Activated T-cell treated with anti-CD3 and anti-CD28 coated beads for 4 hours (primary cell): ENCODE data around the gene LIX1L.
A peak's percentile ranks its signal among the peaks of the same experiment; 100 is the strongest.

Experiments used
- DNase-seq: peaks from one replicate; pipeline ENCODE4 v3.0.0-alpha.2; 2020

Gene LIX1L

DNA sequence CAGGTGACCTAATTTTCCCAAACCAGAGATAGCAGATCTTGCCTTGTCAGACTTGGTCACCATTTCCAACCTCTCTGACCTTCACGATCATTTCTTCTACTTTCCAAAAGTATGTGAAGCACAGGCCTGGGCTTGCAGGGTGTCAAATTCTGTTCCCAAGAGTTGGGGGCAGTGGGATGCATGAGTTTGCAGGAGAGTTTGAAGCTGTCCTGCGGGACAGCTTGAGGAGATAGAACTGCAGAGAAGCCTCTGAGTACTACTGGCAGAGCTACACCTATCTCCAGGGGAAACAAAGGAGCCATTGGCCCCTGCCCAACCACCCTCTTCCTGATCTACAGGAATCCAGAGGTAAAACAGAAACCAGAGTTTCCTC is 27.3 kb upstream of the LIX1L start:
- no peak for DNase-seq

DNA sequence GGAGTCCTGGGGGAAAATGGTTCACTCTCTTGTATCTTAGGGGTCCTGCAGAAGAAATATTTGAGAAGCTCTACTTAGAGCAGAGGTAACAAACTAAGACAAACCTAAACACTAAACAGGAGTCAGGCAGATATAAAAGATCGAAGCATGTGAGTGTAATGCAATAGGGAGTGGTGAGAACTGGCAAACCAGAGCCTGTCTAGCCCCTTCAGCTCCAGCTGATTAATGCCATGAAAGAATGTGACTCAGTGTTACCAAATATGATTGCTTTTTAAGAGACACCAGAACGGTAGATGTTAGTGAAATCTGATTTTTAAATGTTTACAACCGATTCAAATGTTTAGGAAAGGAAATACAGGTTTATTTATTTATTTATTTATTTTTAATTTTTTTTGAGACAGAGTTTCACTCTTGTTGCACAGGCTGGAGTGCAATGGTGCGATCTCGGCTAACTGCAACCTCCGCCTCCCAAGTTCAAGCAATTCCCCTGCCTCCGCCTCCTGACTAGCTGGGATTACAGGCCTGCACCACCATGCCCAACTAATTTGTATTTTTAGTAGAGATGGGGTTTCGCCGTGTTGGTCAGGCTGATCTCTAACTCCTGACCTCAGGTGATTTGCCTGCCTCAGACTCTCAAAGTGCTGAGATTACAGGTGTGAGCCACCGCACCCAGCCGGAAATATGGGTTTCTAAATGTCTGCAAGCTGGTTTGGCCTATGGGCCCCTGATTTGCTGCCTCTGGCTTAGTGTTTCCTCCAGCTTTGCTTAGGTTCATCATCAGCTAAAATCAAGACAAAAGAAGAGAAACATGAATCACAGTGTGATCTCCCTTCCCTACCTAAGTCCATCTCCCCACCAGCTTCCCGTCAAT is 26.4 kb upstream of the LIX1L start:
- no peak for DNase-seq

DNA sequence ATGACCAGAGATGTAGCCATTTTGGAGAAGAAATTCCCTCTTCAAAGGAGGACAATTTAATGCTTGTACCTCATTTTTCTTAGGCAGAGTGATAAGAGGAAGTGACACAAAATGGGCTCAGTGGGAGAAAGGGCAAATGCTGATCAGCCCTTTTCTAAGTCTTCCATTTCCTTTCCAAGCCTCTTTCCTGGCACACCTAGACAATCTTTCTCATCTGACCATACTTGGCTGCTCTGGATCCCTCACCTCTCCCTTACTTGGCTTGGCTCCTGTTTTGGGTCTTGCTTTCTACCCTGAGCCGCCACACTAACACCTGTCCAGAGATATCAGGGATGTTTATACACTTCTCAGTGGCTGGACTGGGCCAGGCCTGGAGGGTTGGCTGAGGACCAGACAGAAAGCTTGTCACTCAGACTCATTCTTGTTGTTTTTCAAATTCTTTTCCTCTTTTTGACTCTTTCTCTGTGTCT is 25.4 kb upstream of the LIX1L start:
- DNase-seq = no peak

DNA sequence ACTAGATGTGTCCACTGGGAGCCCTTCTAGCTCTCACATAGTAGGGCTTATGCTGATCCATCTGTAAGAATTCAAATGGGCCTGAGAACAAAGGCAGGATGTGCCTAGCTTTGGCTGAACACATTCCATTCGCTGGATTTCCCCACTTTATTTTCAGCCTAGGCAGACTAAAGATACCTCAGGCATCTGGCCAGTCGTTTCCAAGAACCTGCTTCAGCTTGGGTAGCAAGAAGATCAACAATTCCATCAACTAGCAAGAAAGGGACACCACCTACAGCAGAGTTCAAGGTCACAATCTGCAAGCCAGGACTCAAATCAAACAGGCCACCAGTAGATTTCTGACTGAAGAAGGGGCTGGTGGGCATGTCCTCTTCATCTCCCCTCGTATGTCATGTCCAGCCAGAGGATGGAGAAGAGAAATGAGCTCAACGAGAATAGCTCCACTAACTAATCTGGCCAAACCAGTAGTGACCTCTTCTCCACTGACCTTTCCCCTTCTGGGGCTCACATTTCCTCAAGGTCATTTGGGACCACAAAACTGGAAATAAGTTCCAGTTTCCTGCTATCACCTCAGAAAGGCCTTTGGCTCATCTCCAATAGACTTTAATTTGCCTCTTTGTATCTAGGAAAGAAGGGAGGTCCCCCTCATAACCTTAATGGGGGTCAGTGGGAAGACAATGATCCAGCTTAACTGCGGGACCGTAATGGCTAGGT is 24.4 kb upstream of the LIX1L start:
- DNase-seq = no peak

DNA sequence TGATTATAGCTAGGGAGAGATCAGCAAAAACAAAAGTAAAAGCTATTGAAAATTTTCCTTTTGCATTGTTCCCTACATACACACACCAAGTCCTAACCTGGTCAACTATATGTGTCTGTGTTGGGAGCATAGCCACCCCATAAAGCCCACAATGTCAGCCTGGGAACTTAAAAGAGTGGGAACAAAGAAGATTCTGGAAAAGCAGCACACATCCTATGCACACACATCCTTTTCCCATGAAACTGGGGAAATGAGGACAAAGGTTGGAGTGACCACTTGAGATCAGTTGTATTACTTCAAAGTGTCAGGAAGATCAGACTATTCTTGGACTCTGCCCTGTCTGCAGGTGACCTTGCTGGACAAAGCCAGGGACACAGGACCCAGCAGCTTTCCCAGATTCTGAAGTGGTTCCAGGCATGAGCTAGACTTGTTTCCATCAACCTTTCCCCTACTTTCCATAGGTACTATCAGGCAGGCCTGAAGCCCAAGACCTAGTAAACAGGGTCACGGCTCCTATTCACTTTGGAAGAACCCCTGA is 22.7 kb upstream of the LIX1L start:
- DNase-seq = no peak

DNA sequence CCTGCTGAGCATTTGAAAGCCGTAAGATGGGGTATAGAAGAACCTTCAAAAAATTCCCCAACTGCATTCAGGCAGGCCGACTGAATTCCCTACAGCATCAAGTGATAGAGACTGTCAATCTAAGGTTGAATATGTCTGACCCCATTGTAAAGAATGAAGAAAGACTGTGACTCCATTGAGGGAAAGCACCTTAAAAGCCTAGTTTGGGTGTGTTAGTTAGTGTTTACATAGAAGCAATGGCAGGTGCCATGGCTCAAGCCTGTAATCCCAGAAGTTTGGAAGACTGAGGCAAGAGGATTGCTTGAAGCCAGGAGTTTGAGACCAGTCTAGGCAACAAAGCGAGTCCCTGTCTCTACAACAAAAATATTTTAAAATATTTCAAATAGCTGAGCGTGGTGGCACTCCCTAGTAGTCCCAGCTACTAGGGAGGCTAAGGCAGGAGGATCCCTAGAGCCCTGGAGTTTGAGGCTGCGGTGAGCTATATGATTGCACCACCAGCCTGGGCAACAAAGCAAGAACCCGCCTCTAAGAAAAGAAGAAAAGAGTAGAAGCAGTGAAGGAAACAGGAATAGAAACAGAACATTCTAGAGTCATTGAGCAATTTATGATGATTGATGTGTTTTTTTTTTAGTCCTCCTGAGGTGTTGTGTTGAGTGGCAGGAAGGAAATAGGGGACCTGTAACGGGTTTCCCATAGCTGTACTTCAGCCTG is 22.1 kb upstream of the LIX1L start:
- no peak for DNase-seq

DNA sequence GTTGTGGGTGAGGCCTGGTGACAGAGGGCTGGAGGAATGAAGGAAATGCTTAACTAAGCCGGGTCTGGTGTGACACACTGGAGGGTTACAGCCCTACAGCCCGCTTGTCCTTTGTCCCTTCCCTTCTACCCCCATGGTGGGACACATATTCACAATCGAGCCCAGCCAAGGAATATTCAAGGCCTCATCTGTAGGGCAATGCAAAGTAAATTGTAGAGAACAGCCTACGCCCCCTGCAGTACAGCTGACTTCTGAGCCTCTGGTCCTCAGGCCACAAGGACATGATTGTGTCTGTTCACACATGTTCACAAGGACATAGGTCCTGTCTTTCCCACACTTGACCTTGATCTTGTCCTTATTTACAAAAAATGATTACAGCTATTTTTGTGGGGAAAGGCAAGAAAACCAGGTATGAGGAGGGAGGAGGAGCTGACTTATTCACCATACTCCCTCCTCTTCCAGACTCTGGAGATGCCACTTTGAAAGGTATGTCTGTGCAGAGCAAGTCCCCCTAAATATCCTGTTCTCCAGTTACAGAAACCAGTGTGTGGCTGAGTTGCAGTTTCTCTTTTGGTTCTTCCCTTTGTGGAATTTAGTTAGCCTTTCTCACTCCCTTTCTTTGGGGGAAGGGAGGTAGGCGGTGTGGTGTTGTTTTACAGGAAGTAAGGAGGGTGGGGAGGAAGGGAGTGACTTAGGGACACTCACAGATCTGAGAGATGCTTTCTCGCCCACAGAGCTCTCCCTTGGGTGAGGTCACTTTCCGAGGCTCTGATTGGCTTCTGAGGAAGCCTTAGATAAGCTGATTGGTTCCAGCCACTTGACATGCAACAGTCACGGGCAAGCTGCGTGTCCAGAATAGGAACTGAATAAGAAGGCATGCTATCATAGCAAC is 21.3 kb upstream of the LIX1L start:
- peak; percentile 63 for DNase-seq

DNA sequence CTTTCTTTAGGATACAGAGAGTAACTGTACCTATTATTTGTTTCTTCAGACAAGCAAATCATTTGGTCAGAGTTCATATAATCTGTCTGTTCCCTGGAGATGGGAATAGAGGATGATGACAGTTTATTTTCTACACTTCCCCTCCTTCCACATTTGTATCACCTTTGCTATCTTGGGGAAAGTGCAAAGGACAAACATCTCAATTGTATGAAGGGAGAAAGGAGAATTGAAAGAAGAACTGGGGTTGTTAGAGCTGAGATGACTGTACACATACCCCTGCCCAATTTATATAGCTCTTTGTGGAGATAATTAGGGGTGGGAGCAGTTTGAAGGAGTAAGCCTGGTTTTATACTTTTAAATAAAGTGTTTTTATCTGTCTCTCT is 20.6 kb upstream of the LIX1L start:
- no peak for DNase-seq

DNA sequence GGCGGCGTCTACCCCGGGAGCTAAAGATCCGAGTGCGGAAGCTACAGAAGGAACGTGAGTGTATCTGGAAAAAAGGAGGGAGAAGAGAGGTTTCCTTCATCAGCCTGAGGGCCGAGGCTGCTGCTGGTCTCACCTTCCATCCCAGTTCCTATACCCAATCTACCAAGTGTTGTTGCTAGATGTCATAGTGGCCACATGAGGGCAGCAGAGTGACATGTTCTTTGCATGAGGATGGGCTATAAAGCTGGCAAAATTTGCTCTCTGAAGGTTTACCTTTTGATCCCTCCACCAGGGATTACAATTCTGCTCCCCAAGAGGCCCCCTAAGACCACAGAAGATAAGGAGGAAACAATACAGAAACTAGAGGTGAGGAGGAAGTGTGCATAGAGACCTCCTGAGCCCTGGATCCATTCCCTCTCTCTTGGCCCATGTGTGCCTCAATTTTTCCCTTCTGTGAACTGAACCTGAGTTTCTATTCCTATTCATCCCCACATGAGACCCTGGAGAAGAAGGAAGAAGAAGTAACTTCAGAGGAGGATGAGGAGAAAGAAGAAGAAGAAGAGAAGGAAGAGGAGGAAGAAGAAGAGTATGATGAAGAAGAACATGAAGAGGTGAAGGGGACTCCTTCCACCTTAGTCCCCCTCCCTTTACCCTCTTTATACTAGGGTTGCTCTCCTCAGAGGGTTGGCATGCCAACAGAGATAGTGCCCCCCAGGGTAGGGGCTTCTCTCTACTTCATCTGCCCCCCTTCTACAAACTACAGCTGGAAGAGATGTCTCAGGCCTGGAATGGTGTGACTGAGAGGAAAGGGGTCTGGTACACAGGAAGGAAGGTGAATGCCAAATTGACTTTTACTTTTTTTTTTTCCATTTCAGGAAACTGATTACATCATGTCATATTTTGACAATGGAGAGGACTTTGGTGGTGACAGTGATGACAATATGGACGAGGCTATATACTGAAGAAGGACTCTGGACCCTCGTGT is 20.0 kb upstream of the LIX1L start:
- peak; percentile 60 for DNase-seq

DNA sequence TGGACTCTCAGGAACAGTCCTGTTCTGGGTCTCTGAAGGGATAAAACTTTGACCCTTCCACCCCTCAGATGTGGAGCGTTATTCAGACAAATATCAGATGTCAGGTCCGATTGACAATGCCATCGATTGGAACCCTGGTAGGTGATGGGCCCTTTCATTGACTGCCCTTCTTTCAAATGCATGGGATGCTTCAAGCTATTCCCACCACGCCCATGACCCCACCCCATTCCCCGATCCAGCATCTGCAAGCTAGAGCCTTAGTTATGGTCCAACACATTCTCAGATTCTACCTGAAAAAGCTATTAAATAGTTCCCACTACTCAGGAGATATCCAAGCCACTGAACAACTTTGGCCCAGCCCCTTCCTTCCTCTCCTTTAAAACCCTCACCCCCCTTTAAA is 19.2 kb upstream of the LIX1L start:
- no peak for DNase-seq

DNA sequence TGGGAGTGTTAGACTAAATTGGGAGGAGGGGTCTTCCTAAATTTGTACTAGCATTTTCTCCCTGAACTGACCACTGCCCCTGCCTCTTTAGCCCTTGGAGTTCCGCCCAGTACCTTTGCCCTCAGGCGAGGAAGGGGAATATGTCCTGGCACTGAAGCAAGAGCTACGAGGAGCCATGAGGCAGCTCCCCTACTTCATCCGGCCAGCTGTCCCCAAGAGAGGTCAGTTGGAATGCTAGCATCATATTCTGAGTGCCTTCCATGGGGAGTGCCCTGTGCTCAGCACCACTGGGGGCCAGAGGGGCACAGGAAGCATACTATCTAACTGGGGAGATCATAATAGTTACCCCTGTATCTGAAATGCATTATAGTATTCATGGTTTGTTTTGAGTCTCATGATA is 17.4 kb upstream of the LIX1L start:
- DNase-seq = no peak

DNA sequence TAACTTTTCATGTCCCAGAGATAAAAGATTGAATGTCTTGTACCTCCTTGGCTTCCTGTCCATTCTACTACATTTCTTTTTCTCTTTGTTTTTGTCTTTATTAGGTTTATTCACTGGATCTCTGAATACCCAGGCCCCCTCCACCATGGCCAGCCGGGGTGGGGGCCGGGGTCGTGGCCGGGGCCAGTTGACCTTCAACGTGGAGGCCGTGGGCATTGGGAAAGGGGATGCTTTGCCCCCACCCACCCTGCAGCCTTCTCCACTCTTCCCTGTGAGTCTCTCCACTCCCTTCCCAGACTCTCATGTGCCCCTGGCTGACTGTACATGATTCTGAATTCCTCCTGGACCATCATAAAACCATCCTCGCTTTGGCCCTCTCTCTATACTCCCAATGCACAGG is 16.9 kb upstream of the LIX1L start:
- no peak for DNase-seq

DNA sequence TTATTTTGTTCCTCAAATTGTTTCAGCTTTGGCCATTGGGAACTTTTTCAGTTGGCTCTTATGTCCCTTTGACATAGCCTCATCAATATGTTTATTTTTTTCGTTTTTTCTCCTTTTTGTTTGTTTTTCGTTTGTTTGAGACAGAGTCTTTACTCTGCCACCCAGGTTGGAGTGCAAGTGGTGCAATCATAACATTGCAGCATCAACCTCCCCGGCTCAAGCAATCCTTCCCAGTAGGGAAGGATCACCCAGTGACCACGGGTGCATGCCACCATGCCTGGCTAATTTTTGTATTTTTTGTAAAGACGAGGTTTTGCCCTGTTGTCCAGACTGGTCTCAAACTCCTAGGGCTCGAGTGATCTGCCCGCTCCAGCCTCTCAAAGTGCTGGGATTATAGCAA is 14.8 kb upstream of the LIX1L start:
- no peak for DNase-seq

DNA sequence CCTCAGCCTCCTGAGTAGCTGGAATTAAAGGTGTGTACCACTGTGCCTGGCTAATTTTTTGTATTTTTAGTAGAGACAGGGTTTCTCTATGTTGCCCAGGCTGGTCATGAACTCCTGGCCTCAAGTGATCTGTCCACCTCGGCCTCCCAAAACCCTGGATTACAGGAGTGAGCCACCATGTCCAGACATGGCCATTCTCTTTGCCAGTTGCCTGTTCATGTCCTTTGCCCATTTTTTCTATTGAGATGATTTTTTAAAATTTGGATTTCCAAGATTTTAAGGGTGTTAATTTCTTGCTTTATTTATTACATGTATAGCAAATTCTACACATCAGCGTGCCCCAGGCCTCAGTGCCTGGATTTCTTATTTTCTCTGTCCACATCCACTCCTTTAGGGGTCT is 9.5 kb upstream of the LIX1L start:
- no peak for DNase-seq

DNA sequence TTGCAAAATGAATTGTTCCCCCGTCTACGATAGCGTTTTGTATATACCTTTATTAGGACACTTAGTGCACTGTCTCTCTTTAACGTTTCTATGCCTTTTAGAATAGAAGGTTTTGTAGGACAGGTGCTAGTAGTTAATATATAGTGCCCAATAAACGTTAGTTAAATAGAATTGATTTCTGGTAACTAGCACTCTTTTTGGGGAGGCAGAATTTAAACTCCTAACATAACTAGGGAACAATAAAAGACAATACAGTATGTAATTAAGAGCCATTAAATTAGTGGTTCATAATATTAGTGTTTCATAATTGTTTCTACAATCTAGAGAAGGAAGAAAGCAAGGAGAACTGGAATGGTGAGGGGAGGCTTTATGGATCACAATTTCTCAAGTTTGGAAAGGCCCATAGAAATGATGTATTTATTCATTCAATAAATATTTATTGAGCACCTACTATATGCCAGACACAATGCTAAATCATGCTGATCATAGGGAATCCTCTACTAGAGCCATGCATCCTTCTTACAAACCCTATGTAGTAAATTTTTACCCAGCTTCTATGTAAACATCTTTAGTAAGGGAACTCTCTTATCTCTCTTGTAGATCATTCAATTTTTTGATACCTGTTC is 7.4 kb upstream of the LIX1L start:
- no peak for DNase-seq

DNA sequence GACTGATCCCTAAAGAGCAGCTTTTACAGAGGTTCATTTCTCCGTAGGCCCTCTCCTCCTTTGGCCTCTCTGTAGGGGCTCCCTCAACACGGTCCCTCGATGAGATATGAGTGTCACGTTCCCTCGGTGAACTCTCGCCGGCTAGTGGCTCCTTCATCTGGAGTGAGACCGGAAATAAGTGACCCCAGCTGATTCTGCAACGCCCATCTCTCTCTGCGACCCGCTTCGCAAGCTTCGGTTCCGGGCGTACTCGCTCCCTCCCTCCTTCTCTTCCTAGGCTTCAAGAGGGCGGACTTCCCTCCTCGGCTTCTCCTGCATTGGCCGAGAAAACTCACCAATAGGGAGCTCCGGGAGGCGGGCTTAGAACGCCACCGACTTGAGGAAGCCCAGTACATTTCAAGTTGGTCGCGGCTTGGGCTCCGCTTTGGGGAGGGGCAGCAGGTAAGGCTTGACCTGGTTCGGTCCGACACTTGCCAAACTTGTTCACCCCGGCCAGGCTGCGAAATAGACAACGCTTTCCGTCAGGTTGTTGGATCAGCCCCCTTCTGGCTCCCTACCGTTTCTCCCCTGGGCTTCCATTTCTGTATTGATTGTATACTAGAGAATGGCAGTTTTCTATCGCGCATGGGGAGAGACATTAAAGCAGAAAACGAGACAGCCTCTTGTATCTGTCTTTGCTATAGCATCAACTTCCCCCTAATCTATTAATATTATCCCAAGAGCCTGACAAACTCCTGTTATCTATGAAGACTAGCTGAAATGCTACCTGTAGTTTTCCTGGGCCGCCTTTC is 6.7 kb upstream of the LIX1L start, which contains the start of the genes ANKRD34A and POLR3GL:
Gene ANKRD34A (minus strand): TSS at position 248 of the 791 bp plus-strand sequence. CDS start 2,816 bp downstream, outside the sequence.
Gene POLR3GL (plus strand): TSS at position 363 of the 791 bp plus-strand sequence. CDS start 10,176 bp downstream, outside the sequence.
- peak; percentile 84 for DNase-seq

DNA sequence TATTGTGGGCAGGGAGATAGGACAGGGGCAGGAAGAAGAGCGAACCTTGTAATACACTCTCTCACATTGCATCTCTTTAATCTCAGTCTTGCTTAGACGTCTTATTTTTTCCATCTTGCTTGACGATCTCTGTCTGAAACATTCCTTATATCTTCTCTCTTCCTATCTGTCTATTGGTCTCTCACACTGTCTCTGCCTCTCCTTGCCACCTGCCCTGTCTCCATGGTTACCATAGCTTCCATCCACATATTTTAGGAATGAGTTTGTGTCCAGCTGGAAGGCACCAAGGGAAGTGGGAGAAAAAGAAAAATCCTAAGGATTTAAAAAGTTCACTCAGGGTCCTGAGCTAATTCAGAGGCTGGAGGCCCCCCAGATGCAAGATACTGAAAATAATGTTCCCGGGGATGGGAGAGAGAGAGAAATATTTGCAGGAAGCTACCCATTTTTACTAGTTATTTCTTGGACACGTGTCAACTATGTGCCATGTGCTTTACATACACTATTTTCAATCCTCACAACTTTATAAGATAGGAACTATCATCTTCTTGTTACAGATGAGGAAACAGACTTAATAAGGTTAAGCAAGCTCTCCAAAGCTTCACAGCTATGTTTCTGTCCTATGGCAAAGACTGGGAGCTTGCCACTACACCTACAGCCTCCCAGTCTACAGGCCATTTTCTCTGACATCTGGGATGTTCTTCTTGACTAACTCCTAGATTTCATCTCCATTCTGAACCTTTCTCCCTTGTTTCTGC is 5.6 kb upstream of the LIX1L start:
- DNase-seq = no peak
